ENCODE results near the gene NEDD4L. TPM values are rescaled to one million over a fixed set of nuclear protein-coding genes. Genes with fewer than 3 reads are reported as not detected.

Gene NEDD4L
- total RNA-seq, 1 donor from 2014 or later: 209 TPM

DNA sequence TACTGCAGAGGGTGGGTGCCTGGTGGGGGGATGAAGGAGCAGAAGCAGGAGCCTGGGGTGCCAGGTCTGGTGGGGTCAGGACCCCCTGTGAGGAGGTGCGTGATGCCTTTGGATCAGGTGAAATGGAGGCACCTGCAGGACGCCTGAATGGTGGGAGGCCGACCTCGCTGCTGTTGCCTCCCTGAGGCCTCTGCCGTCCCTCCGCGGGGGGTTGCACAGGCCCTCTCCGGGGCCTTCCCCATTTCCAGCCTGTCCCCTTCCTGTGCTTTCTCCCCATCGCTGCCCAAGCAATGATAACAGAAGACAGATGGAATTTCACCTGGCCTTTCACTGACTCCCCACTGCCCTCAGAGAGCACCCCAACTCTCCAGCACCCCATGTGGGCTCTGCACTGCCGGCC lies 325.6 kb downstream of the NEDD4L start:
- Mint-ChIP-seq H3K27me3 (ENCODE audit: unreplicated experiment) (peaks cover 4% of the 10 kb centered on the region), H3K4me1 (ENCODE audit: low read depth, unreplicated experiment) (no peaks in the 10 kb centered on the region), H3K9me3 (ENCODE audit: unreplicated experiment) (peaks cover 3% of the 10 kb centered on the region), H3K36me3 (ENCODE audit: unreplicated experiment) (peaks cover 5% of the 10 kb centered on the region), H3K27ac (ENCODE audit: unreplicated experiment) (peak overlapping the region; percentile 0), H3K4me3 (ENCODE audit: unreplicated experiment) (no peak overlapping the region)
- DNase-seq: no peak
- TF ChIP-seq, protein P1, sequence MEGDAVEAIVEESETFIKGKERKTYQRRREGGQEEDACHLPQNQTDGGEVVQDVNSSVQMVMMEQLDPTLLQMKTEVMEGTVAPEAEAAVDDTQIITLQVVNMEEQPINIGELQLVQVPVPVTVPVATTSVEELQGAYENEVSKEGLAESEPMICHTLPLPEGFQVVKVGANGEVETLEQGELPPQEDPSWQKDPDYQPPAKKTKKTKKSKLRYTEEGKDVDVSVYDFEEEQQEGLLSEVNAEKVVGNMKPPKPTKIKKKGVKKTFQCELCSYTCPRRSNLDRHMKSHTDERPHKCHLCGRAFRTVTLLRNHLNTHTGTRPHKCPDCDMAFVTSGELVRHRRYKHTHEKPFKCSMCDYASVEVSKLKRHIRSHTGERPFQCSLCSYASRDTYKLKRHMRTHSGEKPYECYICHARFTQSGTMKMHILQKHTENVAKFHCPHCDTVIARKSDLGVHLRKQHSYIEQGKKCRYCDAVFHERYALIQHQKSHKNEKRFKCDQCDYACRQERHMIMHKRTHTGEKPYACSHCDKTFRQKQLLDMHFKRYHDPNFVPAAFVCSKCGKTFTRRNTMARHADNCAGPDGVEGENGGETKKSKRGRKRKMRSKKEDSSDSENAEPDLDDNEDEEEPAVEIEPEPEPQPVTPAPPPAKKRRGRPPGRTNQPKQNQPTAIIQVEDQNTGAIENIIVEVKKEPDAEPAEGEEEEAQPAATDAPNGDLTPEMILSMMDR (IDR thresholded peaks at IDR 0.05; ENCODE audit: partially characterized antibody, unreplicated experiment): no peak

- no peak for DNase-seq
- Mint-ChIP-seq H3K4me1 (ENCODE audit: low read depth, unreplicated experiment) (no peaks in the 10 kb centered on the region), H3K27ac (ENCODE audit: unreplicated experiment) (peak overlapping the region; percentile 0), H3K36me3 (ENCODE audit: unreplicated experiment) (peaks cover 5% of the 10 kb centered on the region), H3K27me3 (ENCODE audit: unreplicated experiment) (peaks cover 4% of the 10 kb centered on the region), H3K4me3 (ENCODE audit: unreplicated experiment) (no peak overlapping the region), H3K9me3 (ENCODE audit: unreplicated experiment) (peaks cover 3% of the 10 kb centered on the region)
- TF ChIP-seq, protein P1 (IDR thresholded peaks at IDR 0.05; ENCODE audit: partially characterized antibody, unreplicated experiment): no peak
Observed at GRCh38 chr18:58370038-58370580, 326.1 kb downstream of the NEDD4L start.

DNA sequence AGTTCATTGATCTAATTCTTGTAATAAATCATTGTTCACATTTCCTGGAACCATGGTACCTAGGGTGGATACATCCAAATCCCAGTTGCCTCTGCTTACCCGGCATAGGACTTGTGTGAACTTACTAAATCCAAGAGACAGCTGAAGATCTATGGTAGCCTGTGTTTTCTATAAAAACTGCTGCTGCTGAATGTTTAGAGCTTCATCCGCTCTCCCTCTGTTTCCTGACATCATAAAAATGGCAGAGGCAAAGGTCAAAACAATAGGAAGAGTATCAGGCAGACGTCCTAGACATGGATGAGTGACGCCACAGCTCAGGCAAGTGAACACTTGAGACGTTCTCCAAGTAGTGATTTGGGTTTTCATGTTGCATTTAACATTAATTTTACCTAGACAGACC lies 326.6 kb downstream of the NEDD4L start:
- peaks cover 5% of the 10 kb centered on the region for H3K36me3 Mint-ChIP-seq (ENCODE audit: unreplicated experiment)
- TF ChIP-seq, protein P1 (IDR thresholded peaks at IDR 0.05; ENCODE audit: partially characterized antibody, unreplicated experiment): no peak
- H3K27me3 Mint-ChIP-seq (ENCODE audit: unreplicated experiment): peaks cover 4% of the 10 kb centered on the region
- H3K4me1 Mint-ChIP-seq (ENCODE audit: low read depth, unreplicated experiment): no peaks in the 10 kb centered on the region
- no peak overlapping the region for H3K27ac Mint-ChIP-seq (ENCODE audit: unreplicated experiment)
- no peak for DNase-seq
- no peak overlapping the region for H3K4me3 Mint-ChIP-seq (ENCODE audit: unreplicated experiment)
- H3K9me3 Mint-ChIP-seq (ENCODE audit: unreplicated experiment): peaks cover 3% of the 10 kb centered on the region

- no peak for DNase-seq
- no peak overlapping the region for H3K4me3 Mint-ChIP-seq (ENCODE audit: unreplicated experiment)
- peaks cover 9% of the 10 kb centered on the region for H3K36me3 Mint-ChIP-seq (ENCODE audit: unreplicated experiment)
- peaks cover 5% of the 10 kb centered on the region for H3K4me1 Mint-ChIP-seq (ENCODE audit: low read depth, unreplicated experiment)
- H3K27me3 Mint-ChIP-seq (ENCODE audit: unreplicated experiment): peaks cover 13% of the 10 kb centered on the region
- no peak overlapping the region for H3K27ac Mint-ChIP-seq (ENCODE audit: unreplicated experiment)
- TF ChIP-seq, protein P1 (IDR thresholded peaks at IDR 0.05; ENCODE audit: partially characterized antibody, unreplicated experiment): no peak
- peaks cover 14% of the 10 kb centered on the region for H3K9me3 Mint-ChIP-seq (ENCODE audit: unreplicated experiment)
Observed at GRCh38 chr18:58373481-58373880, 329.5 kb downstream of the NEDD4L start.

DNA sequence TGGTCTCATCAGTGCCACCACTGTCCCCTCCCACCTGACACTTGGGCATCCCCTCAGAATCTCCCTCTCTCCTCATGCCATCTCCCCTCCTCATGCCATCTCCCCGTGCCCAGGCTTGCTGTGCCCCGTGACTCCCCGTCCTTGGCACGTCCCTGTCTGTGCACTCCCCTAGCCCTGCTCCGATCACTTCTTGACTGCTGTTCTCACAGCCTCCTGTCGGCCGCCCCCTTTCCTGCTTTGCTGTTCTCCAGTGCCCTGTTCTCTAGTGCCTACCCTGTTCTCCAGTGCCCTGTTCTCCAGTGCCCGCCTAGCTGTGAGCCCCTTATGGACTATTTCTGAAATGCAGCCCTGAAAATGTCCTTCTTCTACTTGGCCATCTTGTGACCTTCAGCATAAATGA lies 331.0 kb downstream of the NEDD4L start:
- peaks cover 5% of the 10 kb centered on the region for H3K4me1 Mint-ChIP-seq (ENCODE audit: low read depth, unreplicated experiment)
- peaks cover 12% of the 10 kb centered on the region for H3K9me3 Mint-ChIP-seq (ENCODE audit: unreplicated experiment)

More for the DNA sequence above, 331.0 kb downstream of the NEDD4L start:
- TF ChIP-seq, protein P1 (IDR thresholded peaks at IDR 0.05; ENCODE audit: partially characterized antibody, unreplicated experiment): no peak
- no peak for DNase-seq
- Mint-ChIP-seq H3K36me3 (ENCODE audit: unreplicated experiment) (peaks cover 7% of the 10 kb centered on the region), H3K27ac (ENCODE audit: unreplicated experiment) (no peak overlapping the region), H3K4me3 (ENCODE audit: unreplicated experiment) (no peak overlapping the region), H3K27me3 (ENCODE audit: unreplicated experiment) (peaks cover 15% of the 10 kb centered on the region)
